BLaER1 treated with 17β-estradiol and CSF1 and Interleukin-3, amounts not matched to agents 10 nM and 100 nM (cell line): ENCODE measurements around the gene GNPDA2.
"Not testable (repeated sequence)": the region's sequence is repeated elsewhere in the genome, so short reads cannot be mapped to it uniquely, and the experiment has no call there.

Experiments used
- H3K27ac ChIP-seq, 11 experiments: shearing (Covaris generic); formaldehyde crosslinking; 2 replicates each; pipeline ENCODE4 v1.8.1; 2022
- H3K27me3 ChIP-seq, 11 experiments: shearing (Covaris generic); formaldehyde crosslinking; 2 replicates each; pipeline ENCODE4 v1.8.1; 2022
- H3K36me3 ChIP-seq, 11 experiments: shearing (Covaris generic); formaldehyde crosslinking; 2 replicates each; pipeline ENCODE4 v1.8.1; 2022
- H3K4me1 ChIP-seq, 10 experiments: shearing (Covaris generic); formaldehyde crosslinking; 2 replicates each; pipeline ENCODE4 v1.8.1; 2022
- H3K4me2 ChIP-seq, 11 experiments: shearing (Covaris generic); formaldehyde crosslinking; 2 replicates each; pipeline ENCODE4 v1.8.1; 2022
- H3K4me3 ChIP-seq, 10 experiments: shearing (Covaris generic); formaldehyde crosslinking; 2 replicates each; pipeline ENCODE4 v1.8.1; 2022
- H3K9ac ChIP-seq, 11 experiments: shearing (Covaris generic); formaldehyde crosslinking; 2 replicates each; pipeline ENCODE4 v1.8.1; 2022
- H3K9me3 ChIP-seq, 11 experiments: shearing (Covaris generic); formaldehyde crosslinking; replicated peaks in 1 of 11; 2 replicates each; pipeline ENCODE4 v1.8.1; 2022
- H4K20me1 ChIP-seq, 11 experiments: shearing (Covaris generic); formaldehyde crosslinking; 2 replicates each; pipeline ENCODE4 v1.8.1; 2022
- Cebpa-rat ChIP-seq, 11 experiments: shearing (Covaris generic); IDR thresholded peaks; 2 replicates each; pipeline ENCODE4 v1.8.1; 2022

GNPDA2 gene

GRCh38 chr4:44738615-44739014 is 12.3 kb upstream of the GNPDA2 start:
- TF ChIP-seq Cebpa-rat (IDR thresholded peaks at IDR 0.05), result no peak
- no peak overlapping the region for H3K4me3 ChIP-seq
- H3K27me3 ChIP-seq, result no peaks in the 10 kb centered on the region
- no peaks in the 10 kb centered on the region for H3K9me3 ChIP-seq
- H4K20me1 ChIP-seq, result no peaks in the 10 kb centered on the region
- no peak overlapping the region for H3K4me2 ChIP-seq
- no peak overlapping the region for H3K9ac ChIP-seq
- no peak overlapping the region for H3K27ac ChIP-seq
- peaks cover 0 to 19% (median 5%) of the 10 kb centered on the region in 10 experiments; a peak in 8 of 20 replicates for H3K4me1 ChIP-seq
- no peaks in the 10 kb centered on the region for H3K36me3 ChIP-seq

DNA sequence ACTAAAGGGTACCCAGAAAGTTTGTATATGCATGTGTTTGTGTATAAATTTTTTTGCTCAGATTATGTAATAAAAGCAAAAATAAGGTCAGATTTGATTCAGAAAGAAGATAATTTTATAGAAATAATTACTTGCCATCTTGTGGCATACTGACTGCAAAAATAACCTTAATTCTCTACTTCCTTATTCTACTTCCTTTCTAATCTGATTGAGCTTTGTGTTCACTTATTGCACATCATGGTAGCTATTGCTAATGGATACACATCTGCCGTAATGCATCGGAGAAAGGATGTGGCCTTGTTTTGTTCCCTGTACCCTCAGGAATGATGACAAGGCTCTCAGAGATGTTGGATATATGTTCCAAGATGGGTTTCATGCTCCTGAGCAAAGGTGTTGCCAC is 10.5 kb upstream of the GNPDA2 start:
- H3K9ac ChIP-seq, result no peak overlapping the region
- H3K9me3 ChIP-seq, result no peaks in the 10 kb centered on the region
- 0 out of 22 replicates have a peak overlapping the region, but pooled peaks of 2 of the 11 experiments have one; percentile 15 to 23 for H3K27ac ChIP-seq
- H3K4me2 ChIP-seq, result peak overlapping the region in 5 of 11 experiments; percentile 1 to 41 (median 11); a peak in 5 of 22 replicates
- TF ChIP-seq Cebpa-rat (IDR thresholded peaks at IDR 0.05), result no peak
- H3K36me3 ChIP-seq, result no peaks in the 10 kb centered on the region
- H4K20me1 ChIP-seq, result no peaks in the 10 kb centered on the region
- no peaks in the 10 kb centered on the region for H3K27me3 ChIP-seq
- peaks cover 0 to 19% (median 5%) of the 10 kb centered on the region in 10 experiments; a peak in 8 of 20 replicates for H3K4me1 ChIP-seq
- no peak overlapping the region for H3K4me3 ChIP-seq

GRCh38 chr4:44728694-44729093 is 2.3 kb upstream of the GNPDA2 start:
- not testable (repeated sequence) for H3K4me2 ChIP-seq, H3K36me3 ChIP-seq, H3K9ac ChIP-seq, H3K27me3 ChIP-seq, H3K27ac ChIP-seq, H3K9me3 ChIP-seq, H3K4me3 ChIP-seq
- Histone ChIP-seq H4K20me1 (peaks cover 0 to 21% (median 5%) of the 10 kb centered on the region in 11 experiments; a peak in 14 of 22 replicates), H3K4me1 (peaks cover 12 to 29% (median 22%) of the 10 kb centered on the region in 10 experiments)

DNA sequence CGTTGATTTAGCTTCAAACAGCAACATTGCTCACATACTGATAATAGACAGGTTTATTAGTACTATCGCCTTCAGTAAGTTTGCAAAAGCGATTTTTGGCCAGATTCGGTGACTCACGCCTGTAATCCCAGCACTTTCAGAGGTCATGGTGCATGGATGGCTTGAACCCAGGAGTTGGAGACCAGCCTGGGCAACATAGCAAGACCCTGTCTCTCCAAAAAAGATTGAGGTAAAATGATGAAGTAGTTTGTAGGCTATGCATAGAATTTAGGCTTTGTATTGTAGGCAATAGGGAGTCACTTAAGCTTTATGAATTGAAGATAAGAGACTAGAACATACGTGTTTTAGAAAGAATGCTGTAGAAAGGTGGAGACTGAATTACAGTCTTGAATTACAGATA is 1.1 kb upstream of the GNPDA2 start:
- no peaks in the 10 kb centered on the region for H3K27me3 ChIP-seq
- no peak overlapping the region for H3K4me3 ChIP-seq
- no peak overlapping the region for H3K27ac ChIP-seq
- peaks cover 0 to 33% (median 18%) of the 10 kb centered on the region in 11 experiments; a peak in 16 of 22 replicates for H4K20me1 ChIP-seq
- TF ChIP-seq Cebpa-rat (IDR thresholded peaks at IDR 0.05), result no peak
- H3K9me3 ChIP-seq, result no peaks in the 10 kb centered on the region
- no peak overlapping the region for H3K9ac ChIP-seq
- peaks cover 12 to 33% (median 23%) of the 10 kb centered on the region in 10 experiments for H3K4me1 ChIP-seq
- peaks cover 0 to 13% (median 0%) of the 10 kb centered on the region in 11 experiments; a peak in 3 of 22 replicates for H3K36me3 ChIP-seq
- H3K4me2 ChIP-seq, result peak overlapping the region in 7 of 11 experiments; percentile 71 to 89 (median 87); a peak in 11 of 22 replicates

- Histone ChIP-seq H3K36me3 (peaks cover 0 to 22% (median 3%) of the 10 kb centered on the region in 11 experiments; a peak in 8 of 22 replicates), H3K9me3 (no peaks in the 10 kb centered on the region), H3K4me1 (peaks cover 12 to 33% (median 23%) of the 10 kb centered on the region in 10 experiments), H4K20me1 (peaks cover 0 to 51% (median 34%) of the 10 kb centered on the region in 11 experiments; a peak in 19 of 22 replicates), H3K27ac (peak overlapping the region; percentile 78 to 93 (median 89); a peak in 21 of 22 replicates), H3K9ac (peak overlapping the region; percentile 84 to 93 (median 90)), H3K4me2 (peak overlapping the region; percentile 71 to 96 (median 87)), H3K27me3 (no peaks in the 10 kb centered on the region), H3K4me3 (peak overlapping the region; percentile 73 to 95 (median 85))
- TF ChIP-seq Cebpa-rat (IDR thresholded peaks at IDR 0.05), result no peak
Observed at GRCh38 chr4:44725726-44726037, 674 bp downstream of the GNPDA2 start.

DNA sequence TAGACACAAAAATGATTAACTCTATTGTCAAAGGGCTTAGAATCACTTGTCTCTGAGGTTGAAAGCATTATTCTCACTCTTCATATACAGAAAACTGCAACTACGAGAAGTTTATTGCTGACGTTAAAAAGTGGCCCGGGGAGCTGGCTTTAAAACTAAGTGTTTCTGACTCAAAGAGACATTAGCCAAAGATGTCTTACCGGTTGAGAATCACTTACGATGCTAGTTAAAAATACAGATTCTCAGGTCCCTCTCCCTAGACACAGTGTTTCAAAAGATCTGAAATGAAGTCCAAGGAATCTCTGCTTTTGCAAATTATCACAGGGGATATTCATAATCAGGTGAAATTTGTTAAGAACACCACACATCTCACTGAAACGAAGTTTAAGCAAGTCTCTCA is 1.2 kb downstream of the GNPDA2 start:
- Histone ChIP-seq H3K9me3 (no peaks in the 10 kb centered on the region), H3K4me2 (peak overlapping the region; percentile 71 to 96 (median 87)), H4K20me1 (peaks cover 3 to 56% (median 39%) of the 10 kb centered on the region in 11 experiments; a peak in 20 of 22 replicates), H3K9ac (peak overlapping the region; percentile 84 to 93 (median 90)), H3K27ac (peak overlapping the region in 8 of 11 experiments; percentile 83 to 93 (median 90); a peak in 12 of 22 replicates), H3K4me1 (peaks cover 12 to 33% (median 23%) of the 10 kb centered on the region in 10 experiments), H3K4me3 (peak overlapping the region; percentile 73 to 95 (median 85)), H3K36me3 (peaks cover 0 to 23% (median 8%) of the 10 kb centered on the region in 11 experiments; a peak in 9 of 22 replicates), H3K27me3 (no peaks in the 10 kb centered on the region)
- no peak for TF ChIP-seq Cebpa-rat (IDR thresholded peaks at IDR 0.05)

- H3K36me3 ChIP-seq, result peaks cover 0 to 30% (median 12%) of the 10 kb centered on the region in 11 experiments; a peak in 13 of 22 replicates
Observed at GRCh38 chr4:44722001-44722400, 4.4 kb downstream of the GNPDA2 start.

DNA sequence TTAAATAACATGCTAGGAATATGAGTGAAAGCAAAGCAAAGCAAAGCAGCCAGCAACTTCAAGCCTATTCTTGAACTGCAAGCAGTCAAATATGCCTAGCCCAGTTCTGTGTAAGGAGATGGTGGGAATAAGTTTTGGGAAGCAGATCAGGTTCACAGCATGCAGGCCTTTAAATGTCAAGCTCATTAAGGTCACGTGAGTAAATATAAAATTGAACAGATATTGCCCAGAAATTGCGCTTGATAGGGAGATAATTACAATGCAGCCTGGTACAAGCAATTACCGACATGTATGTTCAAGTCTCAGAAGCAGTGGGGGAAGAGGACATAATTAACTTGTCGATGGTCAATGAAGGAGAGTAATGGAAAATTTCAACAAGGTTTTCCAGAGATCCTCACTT is 6.0 kb downstream of the GNPDA2 start:
- peaks cover 5 to 29% (median 15%) of the 10 kb centered on the region in 10 experiments for H3K4me1 ChIP-seq
- H3K4me3 ChIP-seq, result no peak overlapping the region
- H3K27ac ChIP-seq, result no peak overlapping the region

More at GRCh38 chr4:44722001-44722400, 4.4 kb downstream of the GNPDA2 start:
- Histone ChIP-seq H3K9ac (no peak overlapping the region), H3K27me3 (no peaks in the 10 kb centered on the region), H4K20me1 (peaks cover 4 to 82% (median 47%) of the 10 kb centered on the region in 11 experiments; a peak in 20 of 22 replicates), H3K4me1 (peaks cover 11 to 36% (median 21%) of the 10 kb centered on the region in 10 experiments), H3K4me3 (no peak overlapping the region), H3K4me2 (no peak overlapping the region), H3K27ac (no peak overlapping the region), H3K9me3 (no peaks in the 10 kb centered on the region)
- no peak for TF ChIP-seq Cebpa-rat (IDR thresholded peaks at IDR 0.05)

DNA sequence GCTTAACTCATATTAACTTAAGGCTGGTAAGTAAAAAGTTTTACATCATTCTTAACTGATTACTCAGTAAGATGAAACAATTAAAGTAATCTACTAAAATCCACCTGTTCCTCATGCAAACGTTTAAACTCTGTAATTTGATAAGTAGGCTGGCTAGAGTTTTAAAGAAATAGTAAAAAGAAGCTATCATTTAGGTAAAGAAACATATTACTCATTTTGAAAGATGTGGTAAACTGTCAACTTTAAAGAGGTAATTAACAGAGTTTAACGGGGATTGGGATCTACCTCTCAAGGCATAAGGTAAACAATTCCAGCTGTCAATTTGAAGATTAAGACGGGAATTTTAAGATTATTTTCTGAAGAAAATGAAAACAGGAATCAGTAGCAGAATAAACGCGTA is 9.8 kb downstream of the GNPDA2 start:
- Histone ChIP-seq H3K9ac (no peak overlapping the region), H3K9me3 (no peaks in the 10 kb centered on the region), H4K20me1 (peaks cover 0 to 63% (median 21%) of the 10 kb centered on the region in 11 experiments; a peak in 17 of 22 replicates), H3K27me3 (no peaks in the 10 kb centered on the region), H3K4me2 (no peak overlapping the region), H3K36me3 (peaks cover 28 to 57% (median 42%) of the 10 kb centered on the region in 11 experiments; a peak in 20 of 22 replicates), H3K27ac (no peak overlapping the region), H3K4me1 (0 out of 20 replicates have a peak, but pooled peaks cover 0 to 9% (median 0%) of the 10 kb centered on the region in 10 experiments), H3K4me3 (no peak overlapping the region)
- no peak for TF ChIP-seq Cebpa-rat (IDR thresholded peaks at IDR 0.05)

More for the DNA sequence above, 6.0 kb downstream of the GNPDA2 start:
- peaks cover 6 to 43% (median 18%) of the 10 kb centered on the region in 11 experiments; a peak in 15 of 22 replicates for H3K36me3 ChIP-seq
- no peak overlapping the region for H3K4me2 ChIP-seq
- H3K9me3 ChIP-seq, result no peaks in the 10 kb centered on the region
- peaks cover 4 to 80% (median 47%) of the 10 kb centered on the region in 11 experiments; a peak in 20 of 22 replicates for H4K20me1 ChIP-seq
- TF ChIP-seq Cebpa-rat (IDR thresholded peaks at IDR 0.05), result no peak
- H3K27me3 ChIP-seq, result no peaks in the 10 kb centered on the region
- no peak overlapping the region for H3K9ac ChIP-seq
